ENCODE results near the gene ECE1.

The ECE1 gene

DNA sequence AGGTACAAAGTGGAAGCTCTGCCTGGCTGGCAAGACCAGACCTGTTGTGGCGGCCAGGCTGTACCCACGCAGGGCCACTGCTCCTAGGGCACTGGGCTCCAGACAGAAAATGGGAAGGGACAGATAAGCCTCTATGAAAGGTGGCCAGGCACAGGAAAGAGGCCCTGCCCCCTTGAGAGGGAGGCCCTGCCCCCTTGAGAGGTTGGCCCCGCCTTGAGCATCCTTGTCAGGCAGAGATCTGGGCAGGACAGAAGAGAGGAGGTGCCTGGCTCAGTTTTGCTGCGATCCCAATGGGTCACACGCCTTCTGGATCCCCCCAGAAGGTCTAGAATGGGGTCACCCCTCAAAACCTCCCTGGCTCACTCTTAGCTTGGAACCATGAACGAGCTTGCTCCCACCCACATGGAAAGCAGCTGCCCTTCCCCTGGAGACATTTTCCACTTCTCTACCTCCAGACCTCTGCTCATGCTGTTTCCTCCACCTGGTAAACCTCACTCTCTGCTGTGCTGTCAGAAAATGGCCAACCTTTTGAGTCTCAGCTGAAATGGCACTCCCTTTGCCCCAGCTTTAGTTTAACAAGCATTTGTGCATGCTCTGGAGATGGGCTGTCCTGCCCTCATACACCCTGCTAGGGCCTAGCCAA lies 17.5 kb upstream of the ECE1 start:
- no peak for DNase-seq

GRCh38 chr1:21307210-21307609 lies 16.9 kb upstream of the ECE1 start:
- DNase-seq, result no peak

DNA sequence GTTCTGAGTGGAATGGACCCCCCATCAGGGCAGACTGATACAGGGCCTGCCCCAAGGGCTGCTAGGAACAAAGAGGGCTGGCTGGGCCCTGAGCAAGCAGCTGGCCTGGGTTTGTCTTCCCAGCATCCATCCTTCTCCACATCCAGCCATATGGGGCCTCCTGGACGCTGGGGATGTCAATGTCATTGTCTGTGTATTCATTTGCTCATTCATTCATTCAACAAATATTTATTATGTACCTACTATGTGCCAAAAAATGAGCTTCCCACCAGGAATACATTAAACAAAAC lies 15.6 kb upstream of the ECE1 start:
- DNase-seq, result no peak

GRCh38 chr1:21305155-21305899 lies 15.1 kb upstream of the ECE1 start:
- no peak for DNase-seq

DNA sequence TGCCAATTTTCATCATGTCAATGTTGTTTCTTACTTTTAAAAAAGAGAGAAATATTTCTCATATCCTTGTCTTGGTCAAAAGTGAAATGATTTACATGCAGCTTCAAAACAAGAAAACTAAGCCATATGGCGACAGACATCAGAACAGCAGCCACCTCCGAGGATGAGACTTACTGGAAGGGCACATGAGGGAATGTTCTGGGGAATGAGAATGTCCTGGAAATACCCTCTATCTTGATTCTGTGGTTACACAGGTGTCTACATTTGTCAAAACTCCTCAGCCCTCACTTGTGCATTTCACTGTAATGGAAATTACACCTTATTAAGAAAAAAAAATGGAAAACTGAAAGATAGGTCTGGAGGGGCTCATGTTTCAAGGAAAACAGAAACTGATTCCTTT lies 14.2 kb upstream of the ECE1 start:
- DNase-seq, result no peak

DNA sequence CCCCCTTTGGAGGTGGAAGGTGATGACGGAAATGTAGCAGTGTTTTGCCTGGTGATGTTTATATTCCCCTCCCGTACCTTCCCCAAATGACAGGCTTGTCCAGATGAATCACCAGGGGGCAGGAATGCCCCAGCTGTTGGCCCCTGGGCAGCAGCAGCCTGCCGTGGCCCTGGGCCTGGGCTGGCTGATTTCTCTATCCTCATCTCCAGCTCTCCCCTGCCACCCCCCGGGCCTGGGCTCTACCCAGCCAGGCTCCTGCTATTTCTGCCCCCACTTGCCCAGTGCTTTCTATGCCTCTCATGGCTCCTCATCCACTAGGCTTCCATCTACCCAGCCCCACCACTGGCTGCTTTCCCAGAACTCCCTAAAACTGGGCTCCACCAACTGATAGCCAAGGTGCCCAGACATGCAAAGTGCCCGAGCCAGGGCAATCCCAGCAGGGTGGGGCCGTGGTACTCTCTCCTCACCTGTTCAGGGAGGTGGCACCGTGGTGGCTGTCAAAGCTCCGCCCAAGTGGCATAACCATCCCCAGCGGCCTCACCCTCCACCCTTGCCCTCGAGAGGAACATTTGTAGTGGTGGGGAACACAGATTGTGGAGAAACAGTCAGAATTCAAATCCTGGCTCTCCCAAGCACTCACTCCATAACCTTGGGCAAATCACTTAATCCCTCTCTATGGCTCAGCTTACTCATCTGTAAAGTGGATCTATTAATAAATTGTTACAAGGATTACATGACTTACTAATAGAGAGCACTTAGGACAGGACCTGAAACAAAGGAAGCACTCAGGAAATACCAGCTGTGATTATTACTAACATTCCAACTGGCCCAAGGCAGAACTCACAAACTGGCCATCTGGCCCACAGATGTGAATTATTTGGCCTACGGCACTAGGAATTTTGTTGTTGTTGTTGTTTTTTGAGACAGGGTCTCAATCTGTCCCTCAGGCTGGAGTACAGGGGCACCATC lies 12.8 kb upstream of the ECE1 start:
- DNase-seq, result no peak

- no peak for DNase-seq
Observed at GRCh38 chr1:21301794-21302440, 11.7 kb upstream of the ECE1 start.

- no peak for DNase-seq
Observed at GRCh38 chr1:21300774-21301173, 10.5 kb upstream of the ECE1 start.

GRCh38 chr1:21299780-21300395 lies 9.6 kb upstream of the ECE1 start:
- DNase-seq, result no peak

DNA sequence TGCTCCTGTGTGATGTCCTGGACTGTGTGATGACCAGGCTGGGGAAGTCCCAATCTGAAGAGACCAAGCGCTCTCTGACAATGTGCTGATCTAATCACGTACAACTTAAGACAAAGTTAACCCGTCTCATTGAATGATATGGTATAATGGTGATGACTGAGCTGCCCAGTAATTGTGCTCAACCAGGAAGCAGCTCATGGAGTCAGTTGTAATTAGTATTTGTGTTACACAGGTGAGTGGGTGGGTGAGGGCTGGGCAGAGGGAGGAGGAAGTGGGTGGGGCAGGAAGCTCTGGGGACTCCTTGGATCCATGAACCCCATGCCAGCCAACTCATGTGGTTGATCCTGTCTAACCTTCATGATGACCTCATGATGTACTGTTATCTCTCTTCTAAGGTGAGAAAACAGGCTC lies 8.7 kb upstream of the ECE1 start:
- DNase-seq, result peak; percentile 89

DNA sequence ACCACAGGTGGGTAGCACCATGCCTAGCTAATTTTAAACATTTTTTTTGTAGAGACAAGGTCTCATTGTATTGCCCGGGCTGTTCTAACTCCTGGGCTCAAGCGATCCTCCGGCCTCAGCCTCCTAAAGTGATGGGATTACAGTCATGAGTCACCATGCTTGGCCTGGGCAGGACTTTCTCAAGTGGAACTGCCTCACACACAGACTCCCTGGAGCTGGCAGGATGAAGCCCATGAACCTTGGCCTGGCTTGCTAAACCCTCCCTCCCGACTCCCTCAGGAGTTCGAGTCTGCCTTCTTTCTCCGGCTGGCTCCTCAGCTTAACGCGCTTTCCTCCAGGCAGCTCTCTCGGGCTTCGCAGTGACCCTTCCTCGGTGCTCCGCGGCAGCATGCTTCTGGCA lies 7.7 kb upstream of the ECE1 start:
- DNase-seq, result no peak

GRCh38 chr1:21296509-21297354 lies 6.5 kb upstream of the ECE1 start:
- DNase-seq, result no peak

DNA sequence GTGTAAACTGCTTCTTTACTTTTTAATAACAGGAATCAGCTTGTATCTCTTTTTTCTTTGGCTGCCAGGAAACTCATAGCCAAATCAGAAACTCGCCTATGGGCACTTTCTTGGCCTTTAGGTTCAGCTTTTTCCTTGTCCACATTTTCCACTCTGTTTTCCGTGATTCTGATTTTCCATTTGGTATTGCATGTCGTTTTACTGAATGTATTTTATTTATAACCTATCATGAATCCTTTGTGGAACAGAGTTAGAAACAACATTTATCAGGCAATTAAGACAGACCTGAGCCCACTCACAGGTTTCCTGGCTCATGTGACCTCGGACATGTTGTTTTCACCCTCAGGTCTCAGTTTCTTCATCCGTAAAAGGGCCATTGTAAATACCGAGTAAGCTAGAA lies 5.3 kb upstream of the ECE1 start:
- no peak for DNase-seq

DNA sequence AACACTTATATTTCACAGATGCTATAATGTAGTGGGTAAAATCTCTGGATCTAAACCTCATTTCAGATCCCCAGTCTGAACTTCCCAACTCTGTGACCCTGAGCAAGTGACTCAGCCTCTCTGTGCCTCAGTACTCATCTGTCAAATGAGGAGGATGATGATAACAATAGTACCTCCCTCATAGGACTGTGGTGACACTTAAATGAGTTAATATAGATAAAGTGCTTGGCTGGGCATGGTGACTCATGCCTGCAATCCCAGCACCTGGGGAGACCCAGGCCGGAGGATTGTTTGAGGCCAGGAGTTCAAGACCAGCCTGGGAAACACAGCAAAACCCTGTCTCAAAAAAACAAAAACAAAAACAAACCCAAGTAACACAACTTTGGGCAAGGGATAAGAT lies 4.7 kb upstream of the ECE1 start:
- DNase-seq, result no peak

GRCh38 chr1:21294266-21294989 lies 4.2 kb upstream of the ECE1 start:
- DNase-seq, result peak; percentile 34

DNA sequence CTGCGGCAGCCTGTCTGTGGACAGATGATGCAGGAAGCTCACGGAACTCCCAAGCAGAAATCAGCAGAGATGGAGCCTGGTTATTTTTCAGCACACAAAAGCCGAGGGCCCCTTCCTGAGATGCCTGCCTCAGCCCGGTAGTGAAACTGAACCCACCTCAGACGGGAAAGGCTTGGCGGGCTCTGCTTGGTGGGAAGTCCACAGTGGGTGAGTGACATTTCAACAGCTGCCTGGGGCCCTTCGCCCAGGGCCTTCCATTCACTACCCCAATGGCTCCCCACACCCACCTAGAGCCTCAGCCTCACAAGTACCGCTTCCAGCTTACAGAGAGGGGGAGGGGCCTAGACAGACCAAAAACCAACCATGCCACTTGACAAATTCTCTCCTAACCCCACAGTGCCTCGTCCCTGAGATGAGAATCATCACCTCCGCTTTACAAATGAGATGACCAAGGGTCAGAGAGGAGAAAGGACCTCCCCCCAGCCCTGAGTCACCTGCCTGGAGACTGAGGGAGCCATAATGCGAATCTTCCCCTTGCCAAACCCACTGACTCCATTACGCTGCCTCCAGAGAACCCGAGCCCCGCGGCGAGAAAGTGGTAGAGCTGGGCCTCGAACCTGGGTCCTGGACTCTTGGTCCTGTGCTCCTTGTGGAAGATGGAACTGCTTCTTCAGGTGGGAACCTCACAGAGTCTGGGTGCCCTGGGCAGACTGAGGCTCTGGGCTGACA lies 3.4 kb upstream of the ECE1 start:
- no peak for DNase-seq

GRCh38 chr1:21292984-21293536 lies 2.8 kb upstream of the ECE1 start:
- DNase-seq, result no peak

DNA sequence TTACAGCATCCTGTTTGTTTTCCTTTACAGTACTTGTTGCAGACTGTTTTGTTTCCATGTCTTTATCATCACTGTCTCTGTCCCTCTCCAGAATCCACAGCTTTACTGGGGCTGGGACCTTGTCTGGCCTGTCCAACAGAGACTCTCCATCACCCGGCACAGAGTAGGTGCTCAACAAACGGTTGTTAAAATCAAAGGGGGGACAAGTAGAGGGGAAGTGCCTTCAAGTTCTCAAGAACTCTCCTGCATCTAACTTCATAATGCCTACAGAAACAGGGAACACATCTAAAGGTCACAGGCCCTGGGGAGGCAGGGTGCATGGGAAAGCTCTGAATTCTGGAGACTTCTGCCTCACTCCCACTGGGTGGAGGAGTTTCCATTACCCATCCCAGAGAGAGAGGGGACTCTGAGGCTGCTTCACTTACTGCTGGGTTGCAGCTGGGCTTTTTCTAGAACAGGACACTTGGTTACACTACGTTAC lies 2.3 kb upstream of the ECE1 start:
- DNase-seq, result no peak

- DNase-seq, result no peak
Observed at GRCh38 chr1:21291964-21292363, 1.7 kb upstream of the ECE1 start.

- DNase-seq, result no peak
Observed at GRCh38 chr1:21291184-21291583, 921 bp upstream of the ECE1 start.

Measured in DMS153 (cell line).